ENCODE measurements around the gene MAP2.

DNA sequence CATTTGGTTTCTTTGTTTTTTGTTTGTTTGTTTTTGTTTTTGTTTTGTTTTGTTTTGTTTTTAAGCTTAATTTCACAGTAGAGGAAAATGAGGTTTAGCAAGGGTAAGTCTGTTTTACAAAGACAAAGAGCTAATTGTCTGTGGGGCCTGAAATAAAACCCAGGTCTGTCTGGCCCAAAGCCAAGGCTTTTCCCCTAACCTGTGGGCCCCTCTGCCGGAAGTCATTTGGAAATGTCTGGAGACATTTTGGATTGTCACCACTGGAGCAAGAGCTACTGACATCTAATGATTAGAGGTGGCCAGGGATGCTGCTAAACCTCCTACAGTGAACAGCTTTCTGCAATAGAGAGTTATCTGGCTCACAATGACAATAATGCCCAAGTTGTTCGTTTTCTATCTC lies 167.2 kb downstream of the MAP2 start:
- TF ChIP-seq, protein P1, sequence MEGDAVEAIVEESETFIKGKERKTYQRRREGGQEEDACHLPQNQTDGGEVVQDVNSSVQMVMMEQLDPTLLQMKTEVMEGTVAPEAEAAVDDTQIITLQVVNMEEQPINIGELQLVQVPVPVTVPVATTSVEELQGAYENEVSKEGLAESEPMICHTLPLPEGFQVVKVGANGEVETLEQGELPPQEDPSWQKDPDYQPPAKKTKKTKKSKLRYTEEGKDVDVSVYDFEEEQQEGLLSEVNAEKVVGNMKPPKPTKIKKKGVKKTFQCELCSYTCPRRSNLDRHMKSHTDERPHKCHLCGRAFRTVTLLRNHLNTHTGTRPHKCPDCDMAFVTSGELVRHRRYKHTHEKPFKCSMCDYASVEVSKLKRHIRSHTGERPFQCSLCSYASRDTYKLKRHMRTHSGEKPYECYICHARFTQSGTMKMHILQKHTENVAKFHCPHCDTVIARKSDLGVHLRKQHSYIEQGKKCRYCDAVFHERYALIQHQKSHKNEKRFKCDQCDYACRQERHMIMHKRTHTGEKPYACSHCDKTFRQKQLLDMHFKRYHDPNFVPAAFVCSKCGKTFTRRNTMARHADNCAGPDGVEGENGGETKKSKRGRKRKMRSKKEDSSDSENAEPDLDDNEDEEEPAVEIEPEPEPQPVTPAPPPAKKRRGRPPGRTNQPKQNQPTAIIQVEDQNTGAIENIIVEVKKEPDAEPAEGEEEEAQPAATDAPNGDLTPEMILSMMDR (IDR thresholded peaks at IDR 0.05) = no peak
- no peak for TF ChIP-seq EZH2 (IDR thresholded peaks at IDR 0.05; ENCODE audit: borderline replicate concordance, insufficient read depth, low read depth, low read length, poor library complexity, severe bottlenecking)

Data from B cell (primary cell).